Measurements from ENCODE around the gene PTPRT.

The PTPRT gene

GRCh38 chr20:43022568-43022967, 167.1 kb downstream of the PTPRT start:
- no peak for DNase-seq (ENCODE audit: low read depth)

DNA sequence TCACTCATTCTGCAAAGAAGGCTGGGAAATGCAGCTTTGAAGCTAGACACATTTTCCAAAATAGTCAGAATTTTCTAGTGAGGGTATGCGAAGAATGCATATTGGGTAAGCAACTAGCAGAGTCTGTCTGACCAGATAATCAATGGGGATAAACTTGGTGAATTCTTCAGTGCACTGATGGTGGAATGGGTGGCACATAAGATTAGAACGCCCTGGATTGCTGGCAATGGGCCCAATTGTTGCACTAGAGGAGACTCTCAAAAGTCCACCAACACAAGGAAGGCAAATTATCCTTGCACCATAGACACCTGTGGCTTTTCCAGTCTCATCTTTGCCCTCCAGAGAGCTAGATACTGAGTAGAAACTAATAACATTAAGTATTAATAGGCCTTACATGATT, 167.6 kb downstream of the PTPRT start:
- DNase-seq (ENCODE audit: low read depth), result no peak

- no peak for DNase-seq (ENCODE audit: low read depth)
These were observed 172.3 kb downstream of the PTPRT start for GRCh38 chr20:43017241-43018030.

DNA sequence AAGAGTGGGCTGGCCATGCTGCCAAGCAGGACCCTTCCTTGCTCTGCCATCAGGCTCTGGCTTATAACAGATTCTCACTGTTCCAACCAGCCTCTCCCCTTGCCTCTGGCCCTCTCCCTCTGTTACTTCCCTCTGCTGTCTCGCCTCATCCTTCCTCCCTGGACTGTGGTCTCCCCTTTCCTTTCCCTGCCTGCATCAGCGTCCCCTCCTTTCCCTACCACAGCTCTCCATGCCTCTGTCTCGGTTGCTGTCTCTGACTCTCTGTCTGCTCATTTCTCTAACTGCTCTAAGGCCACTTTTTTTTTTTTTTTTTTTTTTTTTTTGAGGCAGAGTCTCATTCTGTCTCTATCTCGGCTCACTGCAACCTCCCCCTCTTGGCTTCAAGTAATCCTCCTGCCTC, 173.4 kb downstream of the PTPRT start:
- DNase-seq (ENCODE audit: low read depth), result no peak

GRCh38 chr20:43015566-43015965, 174.1 kb downstream of the PTPRT start:
- no peak for DNase-seq (ENCODE audit: low read depth)

DNA sequence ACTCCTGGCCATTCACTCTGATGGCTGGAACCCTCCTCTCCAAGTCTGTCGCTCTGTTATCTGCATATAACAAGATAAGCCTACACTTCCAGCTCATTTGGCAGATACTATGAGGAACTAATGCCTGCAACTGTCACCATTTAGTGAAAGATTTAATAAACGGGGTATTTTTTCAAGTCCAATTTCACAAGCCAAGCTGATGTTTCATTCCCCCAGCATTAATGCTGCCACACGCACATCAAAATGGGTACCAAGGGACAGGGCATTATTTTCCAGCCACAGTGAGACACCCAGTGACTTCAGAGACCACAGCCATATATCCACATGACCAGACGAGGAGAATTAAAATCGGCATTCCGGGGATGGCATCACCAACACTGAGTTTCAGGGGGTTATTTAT, 175.5 kb downstream of the PTPRT start:
- no peak for DNase-seq (ENCODE audit: low read depth)

- DNase-seq (ENCODE audit: low read depth), result no peak
These were observed 178.2 kb downstream of the PTPRT start for GRCh38 chr20:43011491-43011890.

DNA sequence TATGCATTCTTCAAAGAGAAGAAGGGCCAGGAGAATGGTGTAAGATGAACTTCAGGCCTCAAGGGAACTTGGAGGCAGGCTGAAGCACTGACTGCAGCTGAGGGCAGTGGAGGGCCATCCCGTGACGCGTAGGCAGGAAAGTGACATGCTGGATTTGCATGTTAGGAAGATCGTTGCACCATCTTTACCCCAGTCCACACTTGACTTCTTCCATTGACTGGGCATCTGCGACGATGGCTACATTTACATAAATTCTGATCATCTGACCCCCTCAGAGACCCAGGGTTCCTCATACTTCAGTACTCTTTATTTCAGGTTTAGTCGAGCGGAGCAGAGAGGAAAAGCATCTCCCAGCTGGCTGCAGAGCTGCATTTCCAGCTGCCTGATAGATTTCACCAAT, 180.2 kb downstream of the PTPRT start:
- no peak for DNase-seq (ENCODE audit: low read depth)

DNA sequence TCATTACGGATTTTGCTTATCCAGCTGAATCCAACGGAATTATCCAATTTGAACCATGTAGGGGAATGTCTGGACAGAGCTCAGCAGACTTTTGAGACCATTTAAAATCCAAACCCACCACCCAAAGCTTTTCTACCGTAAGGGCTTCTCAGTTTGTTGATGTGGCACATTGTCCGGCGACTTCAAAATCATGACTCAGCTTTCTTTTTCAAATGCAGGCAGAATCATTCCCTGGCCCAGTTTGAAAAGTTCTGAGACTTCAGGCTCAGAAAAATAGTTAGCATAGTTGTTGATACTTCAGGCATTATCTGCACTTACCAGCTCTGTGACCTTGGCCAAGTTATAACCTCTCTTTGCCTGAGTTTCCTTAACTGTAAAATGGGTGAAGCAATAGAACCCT, 182.2 kb downstream of the PTPRT start:
- no peak for DNase-seq (ENCODE audit: low read depth)

DNA sequence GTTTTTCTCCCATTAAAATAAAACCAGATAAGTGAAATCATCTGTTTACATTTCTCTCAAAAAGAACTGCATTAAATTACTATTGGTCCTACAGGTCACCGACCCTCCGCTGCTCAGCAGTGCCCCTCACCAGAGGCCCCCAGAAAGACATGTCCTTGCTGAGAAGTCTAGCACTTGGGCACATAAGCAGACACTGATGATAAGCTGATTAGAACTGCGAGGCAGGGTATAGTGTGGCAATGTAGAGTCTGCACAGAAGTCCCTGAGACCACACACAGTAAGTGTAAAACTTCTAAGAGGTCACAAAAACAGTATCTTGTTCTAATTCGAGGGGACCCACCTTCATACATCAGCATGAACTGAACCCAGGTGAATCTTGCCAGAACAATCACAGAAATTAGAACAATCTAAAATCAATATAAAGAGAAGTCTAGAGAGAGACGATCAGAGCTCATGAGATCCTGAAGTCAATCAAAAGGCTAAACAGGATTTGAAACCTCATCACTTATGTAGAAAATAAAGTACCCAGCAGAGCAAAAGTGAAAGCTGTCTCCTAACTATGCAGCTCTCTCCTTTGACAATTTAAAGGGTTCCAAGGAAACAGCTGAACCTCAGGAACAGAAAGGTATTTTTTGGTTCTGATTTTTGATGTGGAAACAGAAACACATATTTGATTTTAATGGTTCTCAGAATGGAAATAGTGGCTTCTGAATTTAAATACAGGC, 182.9 kb downstream of the PTPRT start:
- DNase-seq (ENCODE audit: low read depth), result no peak

- no peak for DNase-seq (ENCODE audit: low read depth)
These were observed 186.3 kb downstream of the PTPRT start for GRCh38 chr20:43003318-43003944.

GRCh38 chr20:42996141-42996540, 193.6 kb downstream of the PTPRT start:
- no peak for DNase-seq (ENCODE audit: low read depth)

DNA sequence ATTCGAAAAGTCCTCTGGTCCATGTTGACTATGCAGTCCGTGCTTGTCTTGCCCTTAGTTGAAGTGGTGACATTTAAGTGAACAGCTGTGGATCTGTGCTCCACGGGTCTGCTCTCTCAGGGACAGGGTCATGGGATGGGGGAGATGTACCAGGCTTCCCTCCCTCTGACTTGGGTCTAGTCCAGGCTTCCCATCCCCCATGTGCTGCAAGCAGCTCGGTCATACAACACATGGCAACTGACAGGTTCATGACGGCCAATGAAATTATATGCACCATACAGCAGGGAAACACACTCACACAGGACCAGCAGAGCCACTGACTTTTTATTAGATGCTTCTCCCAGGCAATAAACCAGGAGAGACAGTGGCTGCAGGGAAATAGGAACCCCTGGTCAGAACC, 201.4 kb downstream of the PTPRT start:
- no peak for DNase-seq (ENCODE audit: low read depth)

GRCh38 chr20:42987376-42988114, 202.2 kb downstream of the PTPRT start:
- DNase-seq (ENCODE audit: low read depth), result no peak

DNA sequence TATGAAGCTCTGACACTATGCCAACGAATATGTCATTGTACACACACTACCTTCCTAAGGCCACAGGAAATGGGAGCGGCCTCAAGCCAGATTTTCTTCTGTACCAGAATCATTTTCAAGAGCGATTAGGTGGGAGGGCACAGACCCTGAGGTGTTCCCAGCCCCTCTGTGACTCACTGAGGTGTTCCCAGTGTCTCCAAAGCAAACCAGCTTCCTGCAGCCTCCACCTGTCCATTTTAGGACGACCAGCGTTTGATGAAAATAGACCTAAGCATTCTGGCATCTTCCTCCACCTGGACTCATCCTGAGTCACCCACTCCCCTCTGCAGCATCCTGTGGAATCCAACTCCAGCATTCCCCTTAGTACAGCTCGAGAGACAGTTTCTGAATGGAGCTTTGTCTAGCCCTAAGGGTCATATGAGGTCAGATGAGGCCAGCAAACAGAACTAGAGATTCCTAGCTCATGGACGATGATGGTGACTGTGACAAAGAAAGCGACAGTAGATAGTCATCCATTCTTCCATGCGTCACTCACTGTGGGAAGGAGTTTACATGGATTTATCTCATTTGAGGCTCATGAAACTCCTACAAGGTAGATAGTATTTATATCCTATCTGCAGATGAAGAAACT, 203.4 kb downstream of the PTPRT start:
- DNase-seq (ENCODE audit: low read depth), result no peak

DNA sequence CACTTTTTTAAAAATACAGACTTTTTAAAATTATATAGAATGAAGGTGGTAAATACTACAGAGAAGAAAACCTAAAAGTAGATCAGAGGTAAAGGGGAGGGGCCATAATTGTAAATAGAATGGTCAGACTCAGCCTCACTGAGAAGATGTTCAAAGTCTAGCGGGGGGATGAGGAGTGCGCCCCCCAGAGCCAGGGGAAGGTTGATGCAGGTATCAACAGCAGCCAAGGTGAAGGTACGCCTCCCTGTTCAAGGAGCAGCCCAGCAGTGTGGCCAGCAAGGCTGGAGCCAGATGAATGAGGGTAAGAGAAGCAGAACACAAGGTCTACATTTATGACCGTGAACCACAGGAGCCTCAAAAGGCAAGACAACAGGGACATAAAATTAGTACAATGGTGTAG, 204.1 kb downstream of the PTPRT start:
- no peak for DNase-seq (ENCODE audit: low read depth)

DNA sequence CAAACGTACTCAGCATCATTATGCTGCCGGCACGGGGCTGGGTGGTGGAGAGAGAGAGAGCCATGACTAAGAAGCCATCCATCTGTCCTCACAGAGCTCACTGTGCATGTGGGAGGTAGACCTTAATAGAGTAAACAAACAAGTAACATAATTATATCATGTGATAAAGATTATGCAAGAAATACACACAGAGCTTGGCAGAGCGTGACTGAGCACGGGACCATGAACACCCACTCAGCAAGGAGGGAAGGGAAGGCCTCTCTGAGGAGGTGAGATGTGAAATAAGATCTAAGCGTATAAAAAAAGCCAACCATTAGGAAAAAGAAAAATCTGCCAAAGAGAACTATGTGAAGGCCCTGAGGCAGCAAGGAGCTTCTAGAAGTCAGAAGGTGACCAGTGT, 207.5 kb downstream of the PTPRT start:
- no peak for DNase-seq (ENCODE audit: low read depth)

DNA sequence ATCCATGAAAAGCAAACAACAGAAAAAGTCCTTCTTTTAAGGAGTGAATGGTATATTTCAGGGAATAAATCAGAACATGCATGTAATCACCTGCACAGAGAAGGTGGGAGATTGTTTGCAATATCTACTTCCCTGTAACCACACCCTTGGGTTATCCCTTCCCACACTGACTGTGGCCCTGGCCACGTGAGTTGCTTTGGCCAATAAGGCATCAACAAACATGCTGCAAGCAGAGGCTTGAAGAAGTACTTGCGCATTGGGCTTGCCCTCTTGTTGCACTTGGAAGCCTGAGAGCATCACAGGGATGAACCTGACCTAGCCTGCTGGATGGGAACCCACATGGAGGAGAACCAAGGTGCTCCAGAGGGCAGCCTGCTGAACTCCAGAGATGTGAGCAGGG, 208.5 kb downstream of the PTPRT start:
- no peak for DNase-seq (ENCODE audit: low read depth)

DNA sequence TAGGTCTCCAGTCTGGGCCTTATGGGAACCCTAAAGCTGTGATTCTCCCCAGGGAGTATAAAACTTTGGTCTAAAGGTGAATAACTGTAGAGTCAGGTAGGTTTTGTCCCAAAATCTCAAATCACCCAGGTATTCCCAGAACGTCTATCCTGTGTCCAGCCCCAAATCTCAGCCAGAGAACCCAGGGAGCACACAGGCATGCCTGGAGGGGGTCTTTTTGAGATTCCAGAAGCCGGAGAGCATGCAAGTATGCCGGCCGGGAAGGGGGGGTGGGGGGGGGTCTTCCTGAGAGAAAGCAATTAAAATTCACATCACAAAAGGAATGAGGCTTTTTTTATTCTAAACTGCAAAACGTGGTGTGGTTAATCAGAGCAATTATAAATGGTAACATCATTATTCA, 210.0 kb downstream of the PTPRT start:
- no peak for DNase-seq (ENCODE audit: low read depth)

DNA sequence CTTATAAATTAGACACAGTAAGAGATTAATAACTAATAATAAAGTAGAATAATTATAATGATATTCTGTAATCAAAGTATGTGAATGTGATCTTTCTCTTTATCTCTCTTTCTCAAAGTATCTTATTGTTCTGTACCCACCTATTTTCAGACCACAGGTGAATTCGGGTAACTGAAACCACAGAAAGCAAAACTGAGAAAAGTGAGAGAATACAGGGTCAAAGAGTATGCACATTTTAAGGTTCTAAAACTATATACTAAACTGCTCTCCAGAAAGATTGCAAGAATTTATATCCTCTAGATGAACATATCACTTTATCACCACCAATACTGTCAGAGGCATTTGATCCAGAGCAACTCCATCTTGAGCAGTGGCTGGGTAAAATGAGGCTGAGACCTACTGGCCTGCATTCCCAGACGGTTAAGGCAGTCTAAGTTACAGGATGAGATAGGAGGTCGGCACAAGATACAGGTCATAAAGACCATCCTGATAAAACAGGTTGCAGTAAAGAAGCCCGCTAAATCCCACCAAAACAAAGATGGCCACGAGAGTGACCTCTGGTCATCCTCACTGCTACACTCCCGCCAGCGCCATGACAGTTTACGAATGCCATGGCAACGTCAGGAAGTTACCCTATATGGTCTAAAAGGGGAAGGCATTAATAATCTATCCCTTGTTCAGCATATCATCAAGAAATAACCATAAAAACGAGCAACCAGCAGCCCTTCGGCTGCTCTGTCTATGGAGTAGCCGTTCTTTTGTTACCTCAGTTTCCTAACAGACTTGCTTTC, 211.3 kb downstream of the PTPRT start:
- no peak for DNase-seq (ENCODE audit: low read depth)

GRCh38 chr20:42975974-42976373, 213.7 kb downstream of the PTPRT start:
- no peak for DNase-seq (ENCODE audit: low read depth)

Data from activated gamma-delta T cell treated with anti-CD3 and anti-CD28 coated beads, Interleukin-2, amount 50 U/mL, for 16 hours (primary cell).